GM12878 (cell line): Measurements from ENCODE around the gene PHKB. TPM values are rescaled to one million over a fixed set of nuclear protein-coding genes. Genes with fewer than 3 reads are reported as not detected.

Source experiments
- ATAC-seq: fragments of 200-7000 bp; cut with Tn5 transposase; 3 replicates; pipeline ENCODE4 v1.9.1; 2020; ENCODE audit warnings: mild to moderate bottlenecking, moderate library complexity
- BruUV-seq: library from RNA; stranded (reverse); fragments of 400-500 nt; replicated peaks from 2 replicates; lab custom pipeline; 2021; lab: Mats Ljungman, UMichigan
- CTCF ChIA-PET: fragments of 300-600 bp; sonication (Branson Sonifier 250); formaldehyde crosslinking; extraction: SDS; loops from one replicate; lab custom pipeline; 2021; ENCODE audit warnings: inconsistent platforms; lab: Yijun Ruan, JAX
- POLR2A ChIA-PET: fragments of 350-600 bp; formaldehyde crosslinking; extraction: SDS; loops from one replicate; lab custom pipeline; 2021; ENCODE audit warnings: inconsistent platforms; lab: Charles Lee
- RAD21 ChIA-PET: fragments of 300-600 bp; sonication (Branson Sonifier 250); formaldehyde crosslinking; loops from one replicate; lab custom pipeline; 2023; ENCODE audit warnings: antibody characterized with exemption; ENCODE audit not compliant: unreplicated experiment; lab: Charles Lee
- SMC1A ChIA-PET: fragments of 300-600 bp; sonication (Branson Sonifier 250); formaldehyde crosslinking; loops from one replicate; lab custom pipeline; 2023; ENCODE audit not compliant: unreplicated experiment, uncharacterized antibody; lab: Charles Lee
- DNase-seq: peaks from one replicate; pipeline ENCODE4 v3.0.0-alpha.2; 2011; ENCODE audit warnings: low read depth, low spot score
- FAIRE-seq: peaks from 3 replicates; lab custom pipeline; 2011; peaks lifted over from hg19 to GRCh38; lab: Jason Lieb, UNC
- H2AFZ ChIP-seq: 2 replicates; pipeline ENCODE4 v1.6.0; 2011; ENCODE audit warnings: low read depth, low read length, control low read depth; ENCODE audit not compliant: control insufficient read depth
- H3K27ac ChIP-seq: 2 replicates; pipeline ENCODE4 v1.5.1; 2011; ENCODE audit warnings: control low read depth; ENCODE audit not compliant: control insufficient read depth, insufficient read depth
- H3K27me3 ChIP-seq, 2 experiments: replicated peaks in 1 of 2; 2 replicates each; pipeline versions ENCODE4 v1.6.0 to v1.6.1; 2011; ENCODE audit warnings: low read length in 1 of 2; ENCODE audit not compliant: control insufficient read depth in 2 of 2, insufficient read depth in 2 of 2
- H3K36me3 ChIP-seq, 2 experiments: 2 replicates each; pipeline ENCODE4 v1.5.1; 2011; ENCODE audit warnings: low read length in 1 of 2; ENCODE audit not compliant: control insufficient read depth in 2 of 2, insufficient read depth in 2 of 2
- H3K4me1 ChIP-seq: 2 replicates; pipeline ENCODE4 v1.6.1; 2011; ENCODE audit warnings: mild to moderate bottlenecking, low read length, moderate library complexity, mixed read lengths; ENCODE audit not compliant: control insufficient read depth, insufficient read depth
- H3K4me2 ChIP-seq: 2 replicates; pipeline ENCODE4 v1.6.0; 2011; ENCODE audit warnings: control low read depth; ENCODE audit not compliant: control insufficient read depth, insufficient read depth
- H3K4me3 ChIP-seq: fragments of 200-600 bp; sonication (generic); 2 replicates; pipeline ENCODE4 v1.5.1; 2016
- H3K79me2 ChIP-seq: 2 replicates; pipeline ENCODE4 v1.6.0; 2011; ENCODE audit warnings: low read length; ENCODE audit not compliant: control insufficient read depth, insufficient read depth
- H3K9ac ChIP-seq: 2 replicates; pipeline ENCODE4 v1.8.0; 2011; ENCODE audit warnings: low read length, control low read depth, mixed read lengths; ENCODE audit not compliant: control insufficient read depth, insufficient read depth
- H3K9me3 ChIP-seq: replicated peaks from 3 replicates; pipeline ENCODE4 v1.5.1; 2011; ENCODE audit warnings: mild to moderate bottlenecking, low read length; ENCODE audit not compliant: control insufficient read depth, insufficient read depth
- H4K20me1 ChIP-seq: 2 replicates; pipeline ENCODE4 v1.6.0; 2011; ENCODE audit not compliant: control insufficient read depth, insufficient read depth
- EED ChIP-seq: sonication (generic); IDR thresholded peaks from 2 replicates; pipeline ENCODE4 v1.6.1; 2016; ENCODE audit warnings: antibody characterized with exemption, low read depth
- FOS ChIP-seq: IDR thresholded peaks from 3 replicates; pipeline ENCODE4 v1.6.1; 2011; ENCODE audit warnings: borderline replicate concordance; ENCODE audit not compliant: insufficient read length; ENCODE audit errors: extremely low read depth
- KDM1A ChIP-seq: fragments of 200-600 bp; sonication (generic); IDR thresholded peaks from 2 replicates; pipeline ENCODE4 v1.6.1; 2016; ENCODE audit warnings: borderline replicate concordance
- LARP7 ChIP-seq: fragments of 450-650 bp; IDR thresholded peaks from 2 replicates; pipeline ENCODE4 v1.6.1; 2017; ENCODE audit warnings: mild to moderate bottlenecking
- MAX ChIP-seq: IDR thresholded peaks from 2 replicates; pipeline ENCODE4 v1.6.1; 2012; ENCODE audit warnings: low read depth, low read length, improper control_type of control experiment
- RELA ChIP-seq: fragments of 450-650 bp; IDR thresholded peaks from 2 replicates; pipeline ENCODE4 v1.8.0; 2014; ENCODE audit warnings: borderline replicate concordance; ENCODE audit not compliant: partially characterized antibody
- SMAD5 ChIP-seq: IDR thresholded peaks from 2 replicates; pipeline ENCODE4 v1.6.1; 2016; ENCODE audit warnings: antibody characterized with exemption, low read depth
- USF1 ChIP-seq: IDR thresholded peaks from 2 replicates; pipeline ENCODE4 v1.6.1; 2011; ENCODE audit warnings: borderline replicate concordance, low read depth, mild to moderate bottlenecking, moderate library complexity, mixed read lengths, low read length; ENCODE audit not compliant: insufficient read depth; ENCODE audit errors: extremely low read length
- ZBTB33 ChIP-seq: fragments of 450-650 bp; IDR thresholded peaks from 2 replicates; pipeline ENCODE4 v1.6.1; 2017; ENCODE audit warnings: mild to moderate bottlenecking
- ZNF24 ChIP-seq: fragments of 450-650 bp; IDR thresholded peaks from 2 replicates; pipeline ENCODE4 v1.6.1; 2017; ENCODE audit warnings: antibody characterized with exemption, mild to moderate bottlenecking
- WGBS: methylation state at CpG from one replicate; pipeline ENCODE4 v1.1.6; 2016; ENCODE audit warnings: low lambda C conversion rate; ENCODE audit not compliant: insufficient replicate concordance, insufficient coverage; ENCODE audit errors: missing lambda C conversion rate; 5-methylcytosine and 5-hydroxymethylcytosine counted together
- in situ Hi-C: fragments of 300-500 bp; cut with MboI; formaldehyde crosslinking; loops from 9 replicates; pipeline ENCODE4 v1.14.3; 2018; ENCODE audit warnings: mixed read lengths
- intact Hi-C: fragments of 100-400 bp; cut with micrococcal nuclease; formaldehyde crosslinking; loops from one replicate; pipeline ENCODE4 v1.14.2; 2022; ENCODE audit not compliant: unreplicated experiment
- polyA plus RNA-seq, 11 experiments: library from polyadenylated mRNA; depleted of rRNA in 4 of 11; unstranded in 6 of 11; stranded (reverse) in 5 of 11; fragments of >200 nt; fragmentation: Nextera tagmentation in 4 of 11; fragmentation: Illumina TruSeq in 1 of 11; extraction: Ambion mirVana in 4 of 11; extraction: Trizol in 1 of 11; gene quantifications; 1 replicate in 1 of 11; 2 replicates in 10 of 11; pipeline versions ENCODE4 v1.2.1 to v1.2.3, GENCODE V29; 2011 to 2016; ENCODE audit warnings: inconsistent platforms in 2 of 11, missing spikeins in 2 of 11, low read depth in 1 of 11
- total RNA-seq, 4 experiments: library from RNA; depleted of rRNA in 3 of 4; stranded (reverse); fragments of >200 nt in 3 of 4; fragmentation: Illumina TruSeq in 1 of 4; extraction: Trizol in 1 of 4; gene quantifications; 2 replicates each; pipeline versions ENCODE4 v1.2.1 to v1.2.3, GENCODE V29; 2013 to 2021

The PHKB gene
- total and polyA plus RNA-seq, 10 of the 15 experiments (the other 5 are each of a cell fraction or from before 2014, with no cell fraction given), result 14.2 to 65.6 (median 37.0) TPM

GRCh38 chr16:47613251-47613650 is 152.1 kb downstream of the PHKB start:
- no peaks in the 10 kb centered on the region for H3K27me3 ChIP-seq
- ChIA-PET SMC1A (no interaction called here), CTCF (no interaction called here), POLR2A (no interaction called here), RAD21 (no interaction called here)
- H2AFZ ChIP-seq, result no peak overlapping the region
- no peak for DNase-seq
- H3K4me1 ChIP-seq, result no peaks in the 10 kb centered on the region
- no TSS peak for BruUV-seq
- 0% methylated on average over 1 of the region's 1 CpG for WGBS
- no peaks in the 10 kb centered on the region for H3K9me3 ChIP-seq
- in situ Hi-C loops, result no loop called here
- no peak overlapping the region for H3K9ac ChIP-seq
- H3K36me3 ChIP-seq, result no peaks in the 10 kb centered on the region; a peak in 2 of 4 replicates
- no peak for FAIRE-seq
- H4K20me1 ChIP-seq, result no peaks in the 10 kb centered on the region
- H3K4me2 ChIP-seq, result no peak overlapping the region
- H3K27ac ChIP-seq, result no peak overlapping the region
- intact Hi-C loops, result no loop called here
- TF ChIP-seq KDM1A, result no peak
- no peak overlapping the region for H3K4me3 ChIP-seq
- no peaks in the 10 kb centered on the region for H3K79me2 ChIP-seq
- no peak; the same call in 2 of the 3 replicates for ATAC-seq

- ATAC-seq, result no peak
- peaks cover 4% of the 10 kb centered on the region for H3K4me1 ChIP-seq
- WGBS, result 96% methylated on average over 3 of the region's 3 CpGs
- H3K27me3 ChIP-seq, result no peaks in the 10 kb centered on the region
- ChIA-PET CTCF (no interaction called here), RAD21 (no interaction called here), POLR2A (no interaction called here), SMC1A (no interaction called here)
- no TSS peak for BruUV-seq
- intact Hi-C loops, result no loop called here
- H3K9ac ChIP-seq, result no peak overlapping the region
- H3K27ac ChIP-seq, result no peak overlapping the region
- DNase-seq, result no peak
- no peaks in the 10 kb centered on the region for H3K9me3 ChIP-seq
- no peak overlapping the region for H3K4me3 ChIP-seq
- in situ Hi-C loops, result no loop called here
- H3K36me3 ChIP-seq, result peaks cover 0 to 2% of the 10 kb centered on the region in 2 experiments; a peak in 1 of 4 replicates
- no peak overlapping the region for H3K4me2 ChIP-seq
- no peak for TF ChIP-seq RELA
- TF ChIP-seq SMAD5, result no peak
- no peak for TF ChIP-seq FOS
- no peak for TF ChIP-seq EED
- TF ChIP-seq ZBTB33, result no peak
- TF ChIP-seq LARP7, result no peak
- TF ChIP-seq ZNF24, result no peak
- TF ChIP-seq USF1, result no peak
- no peak for TF ChIP-seq MAX
- no peak overlapping the region for H2AFZ ChIP-seq
- H3K79me2 ChIP-seq, result no peaks in the 10 kb centered on the region
- FAIRE-seq, result no peak
- H4K20me1 ChIP-seq, result no peaks in the 10 kb centered on the region
Measured at GRCh38 chr16:47617732-47618131, 156.6 kb downstream of the PHKB start.
